Measurements from ENCODE around the gene ANP32E.

The ANP32E gene

DNA sequence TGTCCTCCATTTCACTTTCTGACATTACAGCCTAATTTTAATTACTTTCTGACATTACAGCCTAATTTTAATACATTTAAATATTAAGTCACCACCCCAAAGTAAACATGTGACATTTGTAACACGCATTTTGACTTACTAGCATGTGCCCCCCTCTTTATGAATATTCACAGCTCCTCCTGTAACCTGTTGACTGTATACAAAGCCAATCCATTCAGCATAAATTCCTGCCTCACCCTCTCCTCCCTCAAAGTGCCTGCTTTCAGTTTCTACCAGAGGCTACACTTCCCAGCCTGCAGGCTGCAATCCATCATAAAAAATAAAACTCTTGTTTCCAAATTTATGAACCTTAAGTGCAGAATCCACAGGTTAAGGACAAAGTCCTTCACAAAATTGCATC lies 39.5 kb downstream of the ANP32E start:
- TF ChIP-seq, protein P1, sequence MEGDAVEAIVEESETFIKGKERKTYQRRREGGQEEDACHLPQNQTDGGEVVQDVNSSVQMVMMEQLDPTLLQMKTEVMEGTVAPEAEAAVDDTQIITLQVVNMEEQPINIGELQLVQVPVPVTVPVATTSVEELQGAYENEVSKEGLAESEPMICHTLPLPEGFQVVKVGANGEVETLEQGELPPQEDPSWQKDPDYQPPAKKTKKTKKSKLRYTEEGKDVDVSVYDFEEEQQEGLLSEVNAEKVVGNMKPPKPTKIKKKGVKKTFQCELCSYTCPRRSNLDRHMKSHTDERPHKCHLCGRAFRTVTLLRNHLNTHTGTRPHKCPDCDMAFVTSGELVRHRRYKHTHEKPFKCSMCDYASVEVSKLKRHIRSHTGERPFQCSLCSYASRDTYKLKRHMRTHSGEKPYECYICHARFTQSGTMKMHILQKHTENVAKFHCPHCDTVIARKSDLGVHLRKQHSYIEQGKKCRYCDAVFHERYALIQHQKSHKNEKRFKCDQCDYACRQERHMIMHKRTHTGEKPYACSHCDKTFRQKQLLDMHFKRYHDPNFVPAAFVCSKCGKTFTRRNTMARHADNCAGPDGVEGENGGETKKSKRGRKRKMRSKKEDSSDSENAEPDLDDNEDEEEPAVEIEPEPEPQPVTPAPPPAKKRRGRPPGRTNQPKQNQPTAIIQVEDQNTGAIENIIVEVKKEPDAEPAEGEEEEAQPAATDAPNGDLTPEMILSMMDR (IDR thresholded peaks at IDR 0.05; ENCODE audit: insufficient read depth, low read length), result no peak
- TF ChIP-seq GABPA (IDR thresholded peaks at IDR 0.05; ENCODE audit: low read depth) (no peak), SPI1 (IDR thresholded peaks at IDR 0.05; ENCODE audit: borderline replicate concordance, low read depth) (no peak), POLR2AphosphoS5 (IDR thresholded peaks at IDR 0.05; ENCODE audit: low read depth) (no peak)
- TF ChIP-seq, protein P2, sequence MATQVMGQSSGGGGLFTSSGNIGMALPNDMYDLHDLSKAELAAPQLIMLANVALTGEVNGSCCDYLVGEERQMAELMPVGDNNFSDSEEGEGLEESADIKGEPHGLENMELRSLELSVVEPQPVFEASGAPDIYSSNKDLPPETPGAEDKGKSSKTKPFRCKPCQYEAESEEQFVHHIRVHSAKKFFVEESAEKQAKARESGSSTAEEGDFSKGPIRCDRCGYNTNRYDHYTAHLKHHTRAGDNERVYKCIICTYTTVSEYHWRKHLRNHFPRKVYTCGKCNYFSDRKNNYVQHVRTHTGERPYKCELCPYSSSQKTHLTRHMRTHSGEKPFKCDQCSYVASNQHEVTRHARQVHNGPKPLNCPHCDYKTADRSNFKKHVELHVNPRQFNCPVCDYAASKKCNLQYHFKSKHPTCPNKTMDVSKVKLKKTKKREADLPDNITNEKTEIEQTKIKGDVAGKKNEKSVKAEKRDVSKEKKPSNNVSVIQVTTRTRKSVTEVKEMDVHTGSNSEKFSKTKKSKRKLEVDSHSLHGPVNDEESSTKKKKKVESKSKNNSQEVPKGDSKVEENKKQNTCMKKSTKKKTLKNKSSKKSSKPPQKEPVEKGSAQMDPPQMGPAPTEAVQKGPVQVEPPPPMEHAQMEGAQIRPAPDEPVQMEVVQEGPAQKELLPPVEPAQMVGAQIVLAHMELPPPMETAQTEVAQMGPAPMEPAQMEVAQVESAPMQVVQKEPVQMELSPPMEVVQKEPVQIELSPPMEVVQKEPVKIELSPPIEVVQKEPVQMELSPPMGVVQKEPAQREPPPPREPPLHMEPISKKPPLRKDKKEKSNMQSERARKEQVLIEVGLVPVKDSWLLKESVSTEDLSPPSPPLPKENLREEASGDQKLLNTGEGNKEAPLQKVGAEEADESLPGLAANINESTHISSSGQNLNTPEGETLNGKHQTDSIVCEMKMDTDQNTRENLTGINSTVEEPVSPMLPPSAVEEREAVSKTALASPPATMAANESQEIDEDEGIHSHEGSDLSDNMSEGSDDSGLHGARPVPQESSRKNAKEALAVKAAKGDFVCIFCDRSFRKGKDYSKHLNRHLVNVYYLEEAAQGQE (IDR thresholded peaks at IDR 0.05; ENCODE audit: insufficient replicate concordance, low read depth), result no peak
- DNase-seq (ENCODE audit: low read depth in 1 of 2, low spot score in 1 of 2), result no peak
- no peaks in the 10 kb centered on the region for H3K27me3 ChIP-seq (ENCODE audit: insufficient read depth, poor library complexity, severe bottlenecking)

DNA sequence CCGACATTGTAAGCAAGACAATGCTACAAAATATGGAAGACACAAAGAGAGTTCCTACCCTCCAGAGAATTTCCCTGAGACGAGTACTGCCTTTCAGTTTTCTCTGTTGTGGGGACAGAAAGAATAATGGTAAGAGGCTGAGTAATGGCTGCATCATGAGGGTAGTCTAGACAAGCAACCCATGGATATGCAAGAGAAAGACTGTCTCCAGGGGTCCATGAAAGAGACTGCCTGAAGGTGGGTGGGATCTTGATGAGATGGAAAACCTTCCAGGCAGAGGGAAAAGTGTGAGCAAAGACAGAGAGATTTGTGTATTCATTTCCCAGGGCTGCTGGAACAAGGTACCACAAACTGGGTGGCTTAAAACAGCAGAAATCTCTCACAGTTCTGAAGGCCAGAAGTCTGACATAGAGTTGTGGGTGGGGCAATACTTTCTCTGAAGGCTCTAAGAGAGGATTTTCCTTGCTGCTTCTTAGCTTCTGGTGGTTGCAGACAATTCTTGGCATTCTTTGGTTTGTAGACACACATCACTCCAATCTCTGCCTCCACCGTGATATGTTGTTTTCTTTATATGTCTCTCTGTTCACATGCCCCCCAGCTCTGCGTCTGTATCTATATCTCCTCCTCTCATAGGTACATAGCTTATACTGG lies 41.4 kb downstream of the ANP32E start:
- no peak for DNase-seq (ENCODE audit: low read depth in 1 of 2, low spot score in 1 of 2)
- Histone ChIP-seq H3K27ac (replicated peaks) (no peak overlapping the region), H3K27me3 (ENCODE audit: insufficient read depth, poor library complexity, severe bottlenecking) (no peaks in the 10 kb centered on the region), H3K4me3 (replicated peaks; ENCODE audit: insufficient read depth, low read length) (no peak overlapping the region)
- no peak for TF ChIP-seq SPI1 (IDR thresholded peaks at IDR 0.05; ENCODE audit: borderline replicate concordance, low read depth)
- TF ChIP-seq, protein P1 (IDR thresholded peaks at IDR 0.05; ENCODE audit: insufficient read depth, low read length), result no peak

More for the DNA sequence above, 39.5 kb downstream of the ANP32E start:
- Histone ChIP-seq H3K4me3 (replicated peaks; ENCODE audit: insufficient read depth, low read length) (no peak overlapping the region), H3K27ac (replicated peaks) (no peak overlapping the region)

DNA sequence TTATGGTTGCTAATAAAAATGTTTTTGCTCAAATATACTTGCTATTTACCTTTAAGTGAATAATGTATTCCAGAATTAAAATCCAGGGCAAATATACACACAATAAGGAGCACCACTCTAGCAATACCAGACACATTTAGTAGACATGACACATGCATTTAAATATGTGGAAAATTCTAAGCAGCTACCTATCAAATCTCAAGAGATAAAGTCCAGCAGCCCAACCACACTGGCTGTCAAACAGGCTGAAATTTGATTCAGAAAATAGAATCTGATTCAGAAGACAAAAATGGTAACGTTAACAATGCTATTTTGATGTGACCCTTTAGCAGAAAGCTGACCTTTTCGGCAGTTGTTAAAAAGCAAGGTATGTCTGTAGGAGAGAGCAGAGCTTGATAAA lies 43.9 kb downstream of the ANP32E start:
- Histone ChIP-seq H3K27ac (replicated peaks) (no peak overlapping the region), H3K27me3 (ENCODE audit: insufficient read depth, poor library complexity, severe bottlenecking) (no peaks in the 10 kb centered on the region), H3K4me3 (replicated peaks; ENCODE audit: insufficient read depth, low read length) (no peak overlapping the region)
- TF ChIP-seq POLR2AphosphoS5 (IDR thresholded peaks at IDR 0.05; ENCODE audit: low read depth), result no peak
- TF ChIP-seq, protein P2 (IDR thresholded peaks at IDR 0.05; ENCODE audit: insufficient replicate concordance, low read depth), result no peak
- TF ChIP-seq, protein P1 (IDR thresholded peaks at IDR 0.05; ENCODE audit: insufficient read depth, low read length), result no peak
- no peak for DNase-seq (ENCODE audit: low read depth in 1 of 2, low spot score in 1 of 2)

DNA sequence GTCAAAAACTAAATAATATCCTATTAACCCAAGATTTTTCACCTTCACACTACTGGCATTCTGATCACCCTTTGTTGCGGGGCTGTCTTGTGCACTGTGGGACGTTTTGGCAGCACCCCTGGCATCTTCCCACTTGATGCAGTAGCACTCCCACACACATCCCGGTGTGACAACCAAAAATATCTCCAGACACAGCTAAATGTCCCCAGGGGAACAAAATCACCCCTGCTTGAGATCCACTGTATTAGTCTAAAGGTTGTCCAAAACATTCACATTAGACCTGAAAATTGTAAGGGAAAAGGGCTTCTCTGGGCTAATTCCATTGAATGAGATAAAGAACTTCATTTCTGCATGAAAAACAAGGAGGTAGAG lies 48.4 kb downstream of the ANP32E start:
- no peak for TF ChIP-seq GABPA (IDR thresholded peaks at IDR 0.05; ENCODE audit: low read depth)
- no peaks in the 10 kb centered on the region for H3K27me3 ChIP-seq (ENCODE audit: insufficient read depth, poor library complexity, severe bottlenecking)
- H3K4me3 ChIP-seq (replicated peaks; ENCODE audit: insufficient read depth, low read length), result no peak overlapping the region
- DNase-seq (ENCODE audit: low read depth in 1 of 2, low spot score in 1 of 2), result no peak
- H3K27ac ChIP-seq (replicated peaks), result no peak overlapping the region; the same call in 1 of the 2 replicates
